ENCODE results near the gene NCS1.

NCS1 gene

GRCh38 chr9:130195638-130196037 is 23.4 kb downstream of the NCS1 start:
- no peak for DNase-seq

GRCh38 chr9:130196643-130197042 is 24.4 kb downstream of the NCS1 start:
- no peak for DNase-seq

- DNase-seq, result no peak
Measured at GRCh38 chr9:130197386-130197785, 25.2 kb downstream of the NCS1 start.

- no peak for DNase-seq
Measured at GRCh38 chr9:130197888-130198287, 25.7 kb downstream of the NCS1 start.

- no peak for DNase-seq
Measured at GRCh38 chr9:130198501-130199179, 26.4 kb downstream of the NCS1 start.

- no peak for DNase-seq
Measured at GRCh38 chr9:130199605-130200004, 27.4 kb downstream of the NCS1 start.

GRCh38 chr9:130200038-130200849 is 28.0 kb downstream of the NCS1 start:
- no peak for DNase-seq

GRCh38 chr9:130201399-130201873 is 29.2 kb downstream of the NCS1 start:
- DNase-seq, result no peak

- no peak for DNase-seq
Measured at GRCh38 chr9:130201974-130202373, 29.8 kb downstream of the NCS1 start.

GRCh38 chr9:130204341-130204740 is 32.1 kb downstream of the NCS1 start:
- no peak for DNase-seq

GRCh38 chr9:130204959-130205358 is 32.8 kb downstream of the NCS1 start:
- no peak for DNase-seq

- no peak for DNase-seq
Measured at GRCh38 chr9:130205912-130206311, 33.7 kb downstream of the NCS1 start.

- DNase-seq, result no peak
Measured at GRCh38 chr9:130206579-130206978, 34.4 kb downstream of the NCS1 start.

- no peak for DNase-seq
Measured at GRCh38 chr9:130207241-130207992, 35.2 kb downstream of the NCS1 start.

- DNase-seq, result no peak
Measured at GRCh38 chr9:130208600-130209347, 36.6 kb downstream of the NCS1 start.

- no peak for DNase-seq
Measured at GRCh38 chr9:130209422-130209821, 37.2 kb downstream of the NCS1 start.

- DNase-seq, result no peak
Measured at GRCh38 chr9:130211548-130212226, 39.5 kb downstream of the NCS1 start.

- no peak for DNase-seq
Measured at GRCh38 chr9:130212543-130213297, 40.5 kb downstream of the NCS1 start.

GRCh38 chr9:130213911-130214761 is 41.9 kb downstream of the NCS1 start:
- no peak for DNase-seq

GRCh38 chr9:130214776-130215340 is 42.7 kb downstream of the NCS1 start:
- DNase-seq, result no peak
